ENCODE data around the gene PHGDH. TPM values are rescaled to one million over a fixed set of nuclear protein-coding genes. Genes with fewer than 3 reads are reported as not detected.

Gene PHGDH
- polyA plus RNA-seq, 1 donor (not counting 4 experiments of a cell fraction or from before 2014, with no cell fraction given) = 40.3 TPM

DNA sequence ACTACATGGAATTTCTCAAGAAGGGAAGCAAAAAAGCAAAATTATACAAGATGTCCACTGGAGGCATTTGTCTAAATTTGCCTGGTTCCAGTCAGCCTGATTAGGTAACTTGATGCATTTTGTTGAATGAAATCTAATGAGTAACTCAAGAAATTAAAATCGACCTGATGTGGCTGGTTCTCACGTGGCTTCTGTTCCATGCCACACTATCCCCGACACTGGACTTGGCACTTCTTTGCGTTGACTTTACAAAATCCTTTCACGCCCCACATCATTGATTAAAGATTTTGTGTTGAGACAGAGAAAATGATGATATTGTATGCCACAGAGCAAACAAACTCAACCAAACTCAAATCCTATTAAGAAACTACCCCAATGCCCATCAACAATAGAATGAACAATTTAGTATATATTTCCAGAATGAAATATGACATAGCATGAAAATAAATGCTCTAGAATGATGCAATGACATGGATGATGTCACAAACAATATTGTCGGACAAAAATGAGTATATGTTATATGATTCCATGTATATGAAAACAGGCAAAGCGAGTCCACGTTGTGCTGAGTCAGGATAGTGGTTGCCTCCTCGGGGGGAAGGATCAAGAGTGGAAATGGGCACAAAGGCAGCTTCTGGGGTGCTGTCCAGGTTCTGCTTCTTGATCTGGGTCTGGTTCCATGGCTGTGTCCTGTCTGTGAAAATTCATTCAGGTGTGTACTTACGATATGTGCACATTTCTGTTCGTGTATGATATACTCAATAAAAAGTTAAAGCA lies 69.9 kb downstream of the PHGDH start:
- no peak for DNase-seq (ENCODE audit: low read depth, low spot score)
- Histone ChIP-seq H3K79me2 (ENCODE audit: control insufficient read depth, insufficient read depth, low read length) (no peaks in the 10 kb centered on the region), H3K36me3 (ENCODE audit: control insufficient read depth in 2 of 2, extremely low read depth in 1 of 2, insufficient read depth in 2 of 2, low read length in 2 of 2) (no peaks in the 10 kb centered on the region), H3K27me3 (ENCODE audit: control insufficient read depth, extremely low read depth, insufficient read depth, low read length) (no peaks in the 10 kb centered on the region), H3K9ac (ENCODE audit: control insufficient read depth, extremely low read depth, insufficient read depth, low read length) (no peak overlapping the region), H3K27ac (ENCODE audit: control insufficient read depth, insufficient read depth, low read length) (no peak overlapping the region), H4K20me1 (ENCODE audit: control insufficient read depth, extremely low read depth, insufficient read depth, low read length) (no peaks in the 10 kb centered on the region), H3K9me3 (ENCODE audit: control insufficient read depth, low read depth, low read length) (no peaks in the 10 kb centered on the region), H2AFZ (ENCODE audit: control insufficient read depth, low read length) (no peak overlapping the region), H3K4me2 (ENCODE audit: control insufficient read depth, extremely low read depth, insufficient read depth, low read depth, low read length) (no peak overlapping the region), H3K4me3 (ENCODE audit: control insufficient read depth in 2 of 3, extremely low read depth in 1 of 3, insufficient read depth in 2 of 3, low read depth in 1 of 3, low read length in 3 of 3) (no peak overlapping the region), H3K4me1 (ENCODE audit: control insufficient read depth, extremely low read depth, insufficient read depth, low read length) (peaks cover 19% of the 10 kb centered on the region), H3K9me1 (ENCODE audit: control insufficient read depth, extremely low read depth, insufficient read depth, low read length) (no peaks in the 10 kb centered on the region)
- dilution Hi-C loops (cut with MboI; ENCODE audit: extremely low pct_ligation_motif_present, low sequenced_read_pairs) = no loop called here
- no peak for FAIRE-seq
- TF ChIP-seq, protein P1, sequence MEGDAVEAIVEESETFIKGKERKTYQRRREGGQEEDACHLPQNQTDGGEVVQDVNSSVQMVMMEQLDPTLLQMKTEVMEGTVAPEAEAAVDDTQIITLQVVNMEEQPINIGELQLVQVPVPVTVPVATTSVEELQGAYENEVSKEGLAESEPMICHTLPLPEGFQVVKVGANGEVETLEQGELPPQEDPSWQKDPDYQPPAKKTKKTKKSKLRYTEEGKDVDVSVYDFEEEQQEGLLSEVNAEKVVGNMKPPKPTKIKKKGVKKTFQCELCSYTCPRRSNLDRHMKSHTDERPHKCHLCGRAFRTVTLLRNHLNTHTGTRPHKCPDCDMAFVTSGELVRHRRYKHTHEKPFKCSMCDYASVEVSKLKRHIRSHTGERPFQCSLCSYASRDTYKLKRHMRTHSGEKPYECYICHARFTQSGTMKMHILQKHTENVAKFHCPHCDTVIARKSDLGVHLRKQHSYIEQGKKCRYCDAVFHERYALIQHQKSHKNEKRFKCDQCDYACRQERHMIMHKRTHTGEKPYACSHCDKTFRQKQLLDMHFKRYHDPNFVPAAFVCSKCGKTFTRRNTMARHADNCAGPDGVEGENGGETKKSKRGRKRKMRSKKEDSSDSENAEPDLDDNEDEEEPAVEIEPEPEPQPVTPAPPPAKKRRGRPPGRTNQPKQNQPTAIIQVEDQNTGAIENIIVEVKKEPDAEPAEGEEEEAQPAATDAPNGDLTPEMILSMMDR (optimal IDR thresholded peaks at IDR 0.05 in 1 of 3, IDR thresholded peaks at IDR 0.05 in 1 of 3, conservative IDR thresholded peaks at IDR 0.05 in 1 of 3; ENCODE audit: extremely low read depth in 1 of 3, insufficient read depth in 2 of 3, low read length in 3 of 3) = no peak
- no peak for TF ChIP-seq EZH2 (IDR thresholded peaks at IDR 0.05; ENCODE audit: low read length)

DNA sequence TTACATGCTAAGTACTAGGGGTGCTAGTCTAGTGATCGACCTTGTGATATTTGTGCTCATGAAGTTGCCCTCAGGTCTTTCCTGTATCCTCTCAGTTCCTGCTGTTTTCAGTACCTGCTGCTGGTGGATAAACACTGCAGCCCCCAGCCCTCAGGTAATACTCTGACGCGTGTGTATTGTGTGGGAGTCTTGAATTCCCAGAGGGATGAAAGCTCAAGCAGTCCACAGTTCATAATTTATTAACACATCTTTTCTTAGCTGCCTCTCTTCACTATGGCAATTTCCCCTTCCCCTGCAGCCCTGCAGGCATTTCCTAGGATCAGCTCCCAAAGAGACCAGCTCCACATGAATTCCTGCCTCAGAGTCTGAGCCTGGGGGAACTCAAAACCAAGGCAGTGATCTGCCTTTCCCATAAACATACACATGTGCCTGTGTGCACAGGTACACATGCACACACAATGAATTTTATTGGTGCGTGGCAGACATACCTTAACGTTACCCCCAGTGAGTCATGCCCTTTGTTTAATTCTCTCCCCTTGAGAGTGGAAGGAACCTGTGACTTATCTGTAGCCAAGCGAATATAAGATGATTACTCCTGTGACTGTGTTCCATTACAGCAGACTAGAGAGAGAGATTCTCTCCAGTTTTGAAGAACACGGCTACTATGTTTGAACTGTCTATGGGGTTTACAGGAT lies 71.0 kb downstream of the PHGDH start:
- Histone ChIP-seq H3K9ac (ENCODE audit: control insufficient read depth, extremely low read depth, insufficient read depth, low read length) (no peak overlapping the region), H3K27me3 (ENCODE audit: control insufficient read depth, extremely low read depth, insufficient read depth, low read length) (no peaks in the 10 kb centered on the region), H3K27ac (ENCODE audit: control insufficient read depth, insufficient read depth, low read length) (no peak overlapping the region), H3K79me2 (ENCODE audit: control insufficient read depth, insufficient read depth, low read length) (no peaks in the 10 kb centered on the region), H4K20me1 (ENCODE audit: control insufficient read depth, extremely low read depth, insufficient read depth, low read length) (no peaks in the 10 kb centered on the region), H3K4me1 (ENCODE audit: control insufficient read depth, extremely low read depth, insufficient read depth, low read length) (peaks cover 23% of the 10 kb centered on the region), H3K4me2 (ENCODE audit: control insufficient read depth, extremely low read depth, insufficient read depth, low read depth, low read length) (peak overlapping the region; percentile 22), H3K9me3 (ENCODE audit: control insufficient read depth, low read depth, low read length) (no peaks in the 10 kb centered on the region), H3K4me3 (ENCODE audit: control insufficient read depth in 2 of 3, extremely low read depth in 1 of 3, insufficient read depth in 2 of 3, low read depth in 1 of 3, low read length in 3 of 3) (no peak overlapping the region), H3K36me3 (ENCODE audit: control insufficient read depth in 2 of 2, extremely low read depth in 1 of 2, insufficient read depth in 2 of 2, low read length in 2 of 2) (no peaks in the 10 kb centered on the region), H3K9me1 (ENCODE audit: control insufficient read depth, extremely low read depth, insufficient read depth, low read length) (no peaks in the 10 kb centered on the region), H2AFZ (ENCODE audit: control insufficient read depth, low read length) (no peak overlapping the region)
- peak; percentile 32 for DNase-seq (ENCODE audit: low read depth, low spot score)
- dilution Hi-C loops (cut with MboI; ENCODE audit: extremely low pct_ligation_motif_present, low sequenced_read_pairs) = no loop called here
- no peak for TF ChIP-seq EZH2 (IDR thresholded peaks at IDR 0.05; ENCODE audit: low read length)
- TF ChIP-seq, protein P1 (optimal IDR thresholded peaks at IDR 0.05 in 1 of 3, IDR thresholded peaks at IDR 0.05 in 1 of 3, conservative IDR thresholded peaks at IDR 0.05 in 1 of 3; ENCODE audit: extremely low read depth in 1 of 3, insufficient read depth in 2 of 3, low read length in 3 of 3) = no peak
- FAIRE-seq = peak; percentile 91

Data from keratinocyte (primary cell).